GM23338 (cell line): ENCODE measurements around the gene HEXA. TPM values are rescaled to one million over a fixed set of nuclear protein-coding genes. Genes with fewer than 3 reads are reported as not detected.

Experiments used
- ATAC-seq: fragments of 200-7000 bp; cut with Tn5 transposase; 3 replicates; pipeline ENCODE4 v1.9.1; 2020
- DNase-seq: peaks from one replicate; pipeline ENCODE4 v3.0.0-alpha.2; 2015; ENCODE audit warnings: low spot score
- H2AFZ ChIP-seq: fragments of 200-600 bp; sonication (generic); 2 replicates; pipeline ENCODE4 v1.8.0; 2016; ENCODE audit warnings: antibody characterized with exemption, mild to moderate bottlenecking, moderate library complexity
- H3F3A ChIP-seq: fragments of 200-600 bp; sonication (generic); replicated peaks from 2 replicates; pipeline ENCODE4 v1.8.0; 2017; ENCODE audit warnings: antibody characterized with exemption, mixed run types, low read depth
- H3K27ac ChIP-seq: fragments of 200-600 bp; sonication (generic); 2 replicates; pipeline ENCODE4 v1.6.1; 2016; ENCODE audit warnings: low read depth
- H3K27me3 ChIP-seq: fragments of 200-600 bp; sonication (generic); 2 replicates; pipeline ENCODE4 v1.8.0; 2016; ENCODE audit warnings: mild to moderate bottlenecking, mixed run types, moderate library complexity; ENCODE audit not compliant: insufficient read depth
- H3K36me3 ChIP-seq: fragments of 200-600 bp; sonication (generic); 2 replicates; pipeline ENCODE4 v1.8.0; 2016; ENCODE audit warnings: mild to moderate bottlenecking; ENCODE audit not compliant: insufficient read depth
- H3K4me1 ChIP-seq: fragments of 200-600 bp; sonication (generic); 2 replicates; pipeline ENCODE4 v1.8.0; 2016; ENCODE audit warnings: mild to moderate bottlenecking, moderate library complexity; ENCODE audit not compliant: insufficient read depth
- H3K4me2 ChIP-seq: fragments of 200-600 bp; sonication (generic); 2 replicates; pipeline ENCODE4 v1.7.1; 2017; ENCODE audit warnings: mixed run types
- H3K4me3 ChIP-seq: fragments of 200-600 bp; sonication (generic); 2 replicates; pipeline ENCODE4 v1.6.1; 2016; ENCODE audit warnings: mixed run types
- H3K79me2 ChIP-seq: fragments of 200-600 bp; sonication (generic); replicated peaks from 2 replicates; pipeline ENCODE4 v1.8.0; 2017; ENCODE audit warnings: mild to moderate bottlenecking; ENCODE audit not compliant: insufficient read depth
- H3K9me2 ChIP-seq: fragments of 200-600 bp; sonication (generic); 2 replicates; pipeline ENCODE4 v1.8.0; 2017; ENCODE audit not compliant: insufficient read depth
- H4K20me1 ChIP-seq: fragments of 200-600 bp; sonication (generic); replicated peaks from 2 replicates; pipeline ENCODE4 v1.8.0; 2017; ENCODE audit warnings: mild to moderate bottlenecking; ENCODE audit not compliant: insufficient read depth
- H3K27ac Mint-ChIP-seq: 2 replicates; pipeline ENCODE4 v1.8.0; 2020; ENCODE audit warnings: inconsistent platforms, mild to moderate bottlenecking, moderate library complexity, mixed read lengths
- H3K27me3 Mint-ChIP-seq: 3 replicates; pipeline ENCODE4 v1.8.0; 2022; ENCODE audit warnings: low read depth, mild to moderate bottlenecking, moderate library complexity, mixed read lengths, inconsistent platforms; ENCODE audit not compliant: insufficient read depth, poor library complexity
- H3K36me3 Mint-ChIP-seq: 3 replicates; pipeline ENCODE4 v1.8.0; 2021; ENCODE audit warnings: low read depth, mild to moderate bottlenecking, inconsistent platforms, moderate library complexity, mixed read lengths
- H3K4me1 Mint-ChIP-seq: 3 replicates; pipeline ENCODE4 v1.8.0; 2020; ENCODE audit warnings: mild to moderate bottlenecking, inconsistent platforms, mixed read lengths
- H3K4me3 Mint-ChIP-seq: 3 replicates; pipeline ENCODE4 v1.8.0; 2021; ENCODE audit warnings: moderate library complexity, mild to moderate bottlenecking, inconsistent platforms, mixed read lengths
- H3K9me3 Mint-ChIP-seq: 3 replicates; pipeline ENCODE4 v1.8.0; 2020; ENCODE audit warnings: moderate library complexity, mild to moderate bottlenecking, inconsistent platforms, mixed read lengths
- CREB1 ChIP-seq: fragments of 250-450 bp; sonication (Bioruptor Pico); IDR thresholded peaks from 2 replicates; pipeline ENCODE4 v1.5.0; 2020; ENCODE audit warnings: low read depth, mild to moderate bottlenecking, moderate library complexity
- CTCF ChIP-seq, 2 experiments: fragments of 200-600 bp in 1 of 2; sonication (generic) in 1 of 2; conservative IDR thresholded peaks; 2 replicates each; pipeline versions ENCODE4 v1.5.1 to v1.6.1; 2016 to 2017; ENCODE audit warnings: antibody characterized with exemption in 2 of 2, low read depth in 2 of 2, mild to moderate bottlenecking in 2 of 2, moderate library complexity in 1 of 2
- ETS1 ChIP-seq: IDR thresholded peaks from 2 replicates; pipeline ENCODE4 v1.6.1; 2016; ENCODE audit warnings: antibody characterized with exemption
- EZH2 ChIP-seq: fragments of 200-600 bp; sonication (generic); IDR thresholded peaks from one replicate; pipeline ENCODE4 v1.8.0; 2017; ENCODE audit warnings: antibody characterized with exemption, mild to moderate bottlenecking, low read depth; ENCODE audit not compliant: unreplicated experiment
- EZH2phosphoT487 ChIP-seq: fragments of 200-600 bp; sonication (generic); IDR thresholded peaks from one replicate; pipeline ENCODE4 v1.8.1; 2018; ENCODE audit warnings: antibody characterized with exemption; ENCODE audit not compliant: unreplicated experiment
- JUNB ChIP-seq: IDR thresholded peaks from one replicate; pipeline ENCODE4 v1.6.1; 2016; ENCODE audit warnings: antibody characterized with exemption; ENCODE audit not compliant: unreplicated experiment
- NANOG ChIP-seq: IDR thresholded peaks from 2 replicates; pipeline ENCODE4 v1.6.1; 2016; ENCODE audit warnings: antibody characterized with exemption, borderline replicate concordance
- POLR2AphosphoS5 ChIP-seq: IDR thresholded peaks from 2 replicates; pipeline ENCODE4 v1.6.1; 2016; ENCODE audit warnings: antibody characterized with exemption, low read depth
- REST ChIP-seq: IDR thresholded peaks from one replicate; pipeline ENCODE4 v1.6.1; 2018; ENCODE audit warnings: antibody characterized with exemption; ENCODE audit not compliant: unreplicated experiment
- STAT1 ChIP-seq: IDR thresholded peaks from one replicate; pipeline ENCODE4 v1.6.1; 2016; ENCODE audit warnings: antibody characterized with exemption; ENCODE audit not compliant: unreplicated experiment
- ZNF114 ChIP-seq: fragments of 250-450 bp; sonication (Bioruptor Pico); IDR thresholded peaks from 2 replicates; pipeline ENCODE4 v1.5.0; 2020; ENCODE audit warnings: mild to moderate bottlenecking, moderate library complexity
- ZNF331 ChIP-seq: fragments of 250-450 bp; sonication (Bioruptor Pico); IDR thresholded peaks from 2 replicates; pipeline ENCODE4 v1.5.0; 2020; ENCODE audit warnings: low read depth, mild to moderate bottlenecking, moderate library complexity
- ZNF462 ChIP-seq: fragments of 250-450 bp; sonication (Bioruptor Pico); IDR thresholded peaks from 2 replicates; pipeline ENCODE4 v1.5.0; 2020; ENCODE audit warnings: mild to moderate bottlenecking, moderate library complexity
- polyA plus RNA-seq: library from polyadenylated mRNA; unstranded; fragments of >200 nt; fragmentation: Nextera tagmentation; extraction: Ambion mirVana; gene quantifications from 2 replicates; pipeline ENCODE4 v1.2.1, GENCODE V29; 2016
- total RNA-seq: library from RNA; depleted of rRNA; stranded (reverse); fragments of >200 nt; shearing (Covaris generic); gene quantifications from 2 replicates; pipeline ENCODE4 v1.2.3, GENCODE V29; 2014

HEXA gene
- total and polyA plus RNA-seq, 2 experiments from 2014 or later = 43.0 to 43.8 TPM

GRCh38 chr15:72368325-72368724 is 7.5 kb downstream of the HEXA start:
- Histone ChIP-seq H3K9me2 (no peaks in the 10 kb centered on the region), H2AFZ (no peak overlapping the region), H3K4me2 (no peak overlapping the region), H3K4me1 (no peaks in the 10 kb centered on the region), H3K79me2 (peaks cover 36% of the 10 kb centered on the region), H4K20me1 (peaks cover 9% of the 10 kb centered on the region; the same call in 1 of the 2 replicates), H3F3A (no peaks in the 10 kb centered on the region), H3K4me3 (no peak overlapping the region), H3K36me3 (no peaks in the 10 kb centered on the region), H3K27ac (no peak overlapping the region), H3K27me3 (no peaks in the 10 kb centered on the region)
- no peak for DNase-seq
- ATAC-seq = no peak
- H3K9me3 Mint-ChIP-seq = no peaks in the 10 kb centered on the region; the same call in 2 of the 3 replicates
- no peak overlapping the region for H3K4me3 Mint-ChIP-seq
- H3K4me1 Mint-ChIP-seq = no peaks in the 10 kb centered on the region
- no peak overlapping the region for H3K27ac Mint-ChIP-seq
- H3K36me3 Mint-ChIP-seq = no peaks in the 10 kb centered on the region; the same call in 2 of the 3 replicates
- H3K27me3 Mint-ChIP-seq = no peaks in the 10 kb centered on the region
- TF ChIP-seq CREB1 (CRISPR knock-in tag) (no peak), CTCF (conservative IDR thresholded peaks at IDR 0.05; ENCODE audit: low read depth in 2 of 2) (no peak), ZNF331 (CRISPR knock-in tag) (no peak), NANOG (no peak), ZNF114 (CRISPR knock-in tag) (no peak), EZH2phosphoT487 (no peak), STAT1 (no peak), JUNB (no peak), REST (no peak), POLR2AphosphoS5 (no peak), ZNF462 (CRISPR knock-in tag) (no peak), ETS1 (no peak), EZH2 (no peak)
